Measurements from ENCODE around the gene GPANK1. TPM values are rescaled to one million over a fixed set of nuclear protein-coding genes. Genes with fewer than 3 reads are reported as not detected.
A peak's percentile ranks its signal among the peaks of the same experiment; 100 is the strongest.

The GPANK1 gene
- total and polyA plus RNA-seq, 2 of the 13 experiments (the other 11 are each of a cell fraction or from before 2014, with no cell fraction given) = 15.4 to 22.8 TPM

DNA sequence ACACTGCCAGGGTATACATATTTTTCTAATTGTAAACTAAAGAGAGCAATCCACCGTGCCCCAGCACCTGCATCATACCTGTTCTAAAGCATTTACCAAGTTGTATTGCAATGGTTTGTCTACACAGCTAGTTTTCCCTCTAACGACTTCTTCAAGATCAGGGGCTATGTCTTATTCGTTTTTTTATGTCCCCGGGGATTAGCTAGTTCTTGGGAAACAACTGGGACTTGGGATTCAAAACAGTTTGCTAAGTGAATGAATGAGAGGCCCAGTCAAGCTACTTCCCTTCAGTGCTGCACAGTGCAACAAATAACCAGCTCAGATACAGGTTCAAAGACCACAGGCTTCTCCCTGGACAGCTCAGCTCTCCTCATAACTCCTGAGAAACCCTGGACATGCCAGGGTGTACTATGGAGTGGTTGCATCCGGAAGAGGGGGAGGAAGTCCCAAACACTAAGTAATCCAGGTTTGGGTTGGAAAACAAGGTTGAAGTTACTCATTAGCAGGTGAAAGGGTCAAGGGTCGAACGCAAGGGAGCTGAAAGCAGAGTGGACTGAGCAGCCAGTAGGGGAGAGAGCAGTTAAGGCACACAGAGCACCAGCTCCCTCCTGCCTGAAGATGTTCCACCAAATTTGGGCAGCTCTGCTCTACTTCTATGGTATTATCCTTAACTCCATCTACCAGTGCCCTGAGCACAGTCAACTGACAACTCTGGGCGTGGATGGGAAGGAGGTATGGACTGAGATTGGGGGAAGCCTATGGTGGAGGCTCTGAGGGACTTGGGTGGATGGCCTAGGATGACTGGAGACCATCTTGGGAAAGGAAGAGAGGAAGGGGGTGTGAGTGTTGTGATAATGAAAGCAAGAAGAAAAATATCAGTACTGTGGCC is 9.2 kb downstream of the GPANK1 start, which contains the start of gene APOM (continued):
- TF ChIP-seq ZFP90 (CRISPR knock-in tag; IDR thresholded peaks at IDR 0.05; ENCODE audit: borderline replicate concordance) = peak; percentile 68; the same call in 1 of the 2 replicates
- peak; percentile 75 for TF ChIP-seq POGZ (CRISPR knock-in tag; IDR thresholded peaks at IDR 0.05)
- no peak; the same call in 1 of the 2 replicates for TF ChIP-seq NFYB (CRISPR knock-in tag; IDR thresholded peaks at IDR 0.05)
- peak; percentile 97 for TF ChIP-seq ZSCAN31 (CRISPR knock-in tag; IDR thresholded peaks at IDR 0.05; ENCODE audit: low read depth)
- TF ChIP-seq ZNF350 (CRISPR knock-in tag; IDR thresholded peaks at IDR 0.05; ENCODE audit: borderline replicate concordance, low read depth) = peak; percentile 78
- TF ChIP-seq XRCC5 (optimal IDR thresholded peaks at IDR 0.05; ENCODE audit: low read length) = peak; percentile 80
- TF ChIP-seq SRSF4 (IDR thresholded peaks at IDR 0.05; ENCODE audit: low read depth, low read length, poor library complexity, severe bottlenecking) = no peak
- peak; percentile 88; the same call in 1 of the 2 replicates for TF ChIP-seq ZNF224 (CRISPR knock-in tag; IDR thresholded peaks at IDR 0.05)
- peak; percentile 23; the same call in 1 of the 2 replicates for TF ChIP-seq RELA (CRISPR knock-in tag; IDR thresholded peaks at IDR 0.05)
- TF ChIP-seq, protein P1, sequence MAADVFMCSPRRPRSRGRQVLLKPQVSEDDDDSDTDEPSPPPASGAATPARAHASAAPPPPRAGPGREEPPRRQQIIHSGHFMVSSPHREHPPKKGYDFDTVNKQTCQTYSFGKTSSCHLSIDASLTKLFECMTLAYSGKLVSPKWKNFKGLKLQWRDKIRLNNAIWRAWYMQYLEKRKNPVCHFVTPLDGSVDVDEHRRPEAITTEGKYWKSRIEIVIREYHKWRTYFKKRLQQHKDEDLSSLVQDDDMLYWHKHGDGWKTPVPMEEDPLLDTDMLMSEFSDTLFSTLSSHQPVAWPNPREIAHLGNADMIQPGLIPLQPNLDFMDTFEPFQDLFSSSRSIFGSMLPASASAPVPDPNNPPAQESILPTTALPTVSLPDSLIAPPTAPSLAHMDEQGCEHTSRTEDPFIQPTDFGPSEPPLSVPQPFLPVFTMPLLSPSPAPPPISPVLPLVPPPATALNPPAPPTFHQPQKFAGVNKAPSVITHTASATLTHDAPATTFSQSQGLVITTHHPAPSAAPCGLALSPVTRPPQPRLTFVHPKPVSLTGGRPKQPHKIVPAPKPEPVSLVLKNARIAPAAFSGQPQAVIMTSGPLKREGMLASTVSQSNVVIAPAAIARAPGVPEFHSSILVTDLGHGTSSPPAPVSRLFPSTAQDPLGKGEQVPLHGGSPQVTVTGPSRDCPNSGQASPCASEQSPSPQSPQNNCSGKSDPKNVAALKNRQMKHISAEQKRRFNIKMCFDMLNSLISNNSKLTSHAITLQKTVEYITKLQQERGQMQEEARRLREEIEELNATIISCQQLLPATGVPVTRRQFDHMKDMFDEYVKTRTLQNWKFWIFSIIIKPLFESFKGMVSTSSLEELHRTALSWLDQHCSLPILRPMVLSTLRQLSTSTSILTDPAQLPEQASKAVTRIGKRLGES (CRISPR knock-in tag; IDR thresholded peaks at IDR 0.05; ENCODE audit: borderline replicate concordance) = peak; percentile 62; the same call in 1 of the 2 replicates
- peak; percentile 50; the same call in 1 of the 2 replicates for TF ChIP-seq NFYC (CRISPR knock-in tag; IDR thresholded peaks at IDR 0.05)
- peak; percentile 92 for TF ChIP-seq ZNF747 (CRISPR knock-in tag; IDR thresholded peaks at IDR 0.05; ENCODE audit: borderline replicate concordance)
- no peak for TF ChIP-seq CCAR2 (optimal IDR thresholded peaks at IDR 0.05; ENCODE audit: low read depth, low read length)
- no peak; the same call in 1 of the 2 replicates for TF ChIP-seq ZNF841 (CRISPR knock-in tag; IDR thresholded peaks at IDR 0.05; ENCODE audit: borderline replicate concordance)
- TF ChIP-seq ZFX (CRISPR knock-in tag; IDR thresholded peaks at IDR 0.05; ENCODE audit: low read depth) = peak; percentile 79
- TF ChIP-seq ZBTB26 (CRISPR knock-in tag; IDR thresholded peaks at IDR 0.05; ENCODE audit: borderline replicate concordance) = peak; percentile 92
- TF ChIP-seq ZNF775 (CRISPR knock-in tag; IDR thresholded peaks at IDR 0.05; ENCODE audit: borderline replicate concordance) = peak; percentile 97
- TF ChIP-seq, protein P2, sequence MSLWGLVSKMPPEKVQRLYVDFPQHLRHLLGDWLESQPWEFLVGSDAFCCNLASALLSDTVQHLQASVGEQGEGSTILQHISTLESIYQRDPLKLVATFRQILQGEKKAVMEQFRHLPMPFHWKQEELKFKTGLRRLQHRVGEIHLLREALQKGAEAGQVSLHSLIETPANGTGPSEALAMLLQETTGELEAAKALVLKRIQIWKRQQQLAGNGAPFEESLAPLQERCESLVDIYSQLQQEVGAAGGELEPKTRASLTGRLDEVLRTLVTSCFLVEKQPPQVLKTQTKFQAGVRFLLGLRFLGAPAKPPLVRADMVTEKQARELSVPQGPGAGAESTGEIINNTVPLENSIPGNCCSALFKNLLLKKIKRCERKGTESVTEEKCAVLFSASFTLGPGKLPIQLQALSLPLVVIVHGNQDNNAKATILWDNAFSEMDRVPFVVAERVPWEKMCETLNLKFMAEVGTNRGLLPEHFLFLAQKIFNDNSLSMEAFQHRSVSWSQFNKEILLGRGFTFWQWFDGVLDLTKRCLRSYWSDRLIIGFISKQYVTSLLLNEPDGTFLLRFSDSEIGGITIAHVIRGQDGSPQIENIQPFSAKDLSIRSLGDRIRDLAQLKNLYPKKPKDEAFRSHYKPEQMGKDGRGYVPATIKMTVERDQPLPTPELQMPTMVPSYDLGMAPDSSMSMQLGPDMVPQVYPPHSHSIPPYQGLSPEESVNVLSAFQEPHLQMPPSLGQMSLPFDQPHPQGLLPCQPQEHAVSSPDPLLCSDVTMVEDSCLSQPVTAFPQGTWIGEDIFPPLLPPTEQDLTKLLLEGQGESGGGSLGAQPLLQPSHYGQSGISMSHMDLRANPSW (CRISPR knock-in tag; IDR thresholded peaks at IDR 0.05; ENCODE audit: borderline replicate concordance) = 0 out of 2 replicates have a peak, but pooled peaks have one; percentile 25
- peak; percentile 99 for TF ChIP-seq ARID2 (CRISPR knock-in tag; IDR thresholded peaks at IDR 0.05; ENCODE audit: borderline replicate concordance)
- TF ChIP-seq ZFP36 (IDR thresholded peaks at IDR 0.05; ENCODE audit: borderline replicate concordance, low read depth, low read length, partially characterized antibody) = peak; percentile 24
- peak; percentile 38 for TF ChIP-seq SMC3 (IDR thresholded peaks at IDR 0.05; ENCODE audit: low read length)
- TF ChIP-seq TP53 (CRISPR knock-in tag; conservative IDR thresholded peaks at IDR 0.05) = peak; percentile 50; the same call in 1 of the 2 replicates

Measured in HepG2 (cell line).